ENCODE measurements around the gene NETO2. TPM values are rescaled to one million over a fixed set of nuclear protein-coding genes. Genes with fewer than 3 reads are reported as not detected.

The NETO2 gene
- total and polyA plus RNA-seq, 2 experiments from 2014 or later: 7.8 to 15.2 TPM

GRCh38 chr16:47132308-47132707 lies 11.4 kb downstream of the NETO2 start:
- H3K9me3 ChIP-seq (ENCODE audit: low read depth): no peaks in the 10 kb centered on the region
- no peak overlapping the region for H3K4me2 ChIP-seq
- H3K27ac ChIP-seq: no peak overlapping the region
- H4K20me1 ChIP-seq (ENCODE audit: insufficient read depth, poor library complexity, severe bottlenecking): no peaks in the 10 kb centered on the region
- no peaks in the 10 kb centered on the region for H3K9me2 ChIP-seq (replicated peaks; ENCODE audit: insufficient read depth)
- TF ChIP-seq CTCF (IDR thresholded peaks at IDR 0.05; ENCODE audit: poor library complexity) (peak; percentile 14), EZH2 (IDR thresholded peaks at IDR 0.05; ENCODE audit: borderline replicate concordance) (no peak), EZH2phosphoT487 (IDR thresholded peaks at IDR 0.05; ENCODE audit: low read depth, severe bottlenecking, unreplicated experiment) (no peak)
- no peak for DNase-seq (ENCODE audit: low spot score)
- H2AFZ ChIP-seq: no peak overlapping the region
- H3K36me3 ChIP-seq (replicated peaks; ENCODE audit: insufficient read depth, low read depth): no peaks in the 10 kb centered on the region
- no peak overlapping the region for H3K4me3 ChIP-seq
- no peaks in the 10 kb centered on the region for H3K79me2 ChIP-seq
- H3K27me3 ChIP-seq: no peaks in the 10 kb centered on the region
- no peaks in the 10 kb centered on the region for H3K4me1 ChIP-seq (ENCODE audit: insufficient read depth)

GRCh38 chr16:47129755-47130435 lies 13.8 kb downstream of the NETO2 start:
- Histone ChIP-seq H3K4me3 (no peak overlapping the region), H3K4me2 (no peak overlapping the region), H2AFZ (no peak overlapping the region), H3K27ac (no peak overlapping the region), H4K20me1 (ENCODE audit: insufficient read depth, poor library complexity, severe bottlenecking) (no peaks in the 10 kb centered on the region), H3K4me1 (ENCODE audit: insufficient read depth) (no peaks in the 10 kb centered on the region), H3K36me3 (replicated peaks; ENCODE audit: insufficient read depth, low read depth) (no peaks in the 10 kb centered on the region), H3K9me2 (replicated peaks; ENCODE audit: insufficient read depth) (no peaks in the 10 kb centered on the region), H3K9me3 (ENCODE audit: low read depth) (no peaks in the 10 kb centered on the region), H3K27me3 (no peaks in the 10 kb centered on the region), H3K79me2 (no peaks in the 10 kb centered on the region)
- no peak for TF ChIP-seq EZH2 (IDR thresholded peaks at IDR 0.05; ENCODE audit: borderline replicate concordance)
- no peak for TF ChIP-seq EZH2phosphoT487 (IDR thresholded peaks at IDR 0.05; ENCODE audit: low read depth, severe bottlenecking, unreplicated experiment)
- TF ChIP-seq CTCF (IDR thresholded peaks at IDR 0.05; ENCODE audit: poor library complexity): no peak
- WGBS (ENCODE audit: low lambda C conversion rate, missing lambda C conversion rate): 58% methylated on average over 7 of the region's 7 CpGs
- no peak for DNase-seq (ENCODE audit: low spot score)

- Histone ChIP-seq H3K27ac (no peak overlapping the region), H2AFZ (no peak overlapping the region), H3K79me2 (no peaks in the 10 kb centered on the region), H3K4me1 (ENCODE audit: insufficient read depth) (no peaks in the 10 kb centered on the region), H3K4me2 (no peak overlapping the region), H4K20me1 (ENCODE audit: insufficient read depth, poor library complexity, severe bottlenecking) (no peaks in the 10 kb centered on the region), H3K36me3 (replicated peaks; ENCODE audit: insufficient read depth, low read depth) (no peaks in the 10 kb centered on the region), H3K4me3 (no peak overlapping the region), H3K9me3 (ENCODE audit: low read depth) (no peaks in the 10 kb centered on the region), H3K27me3 (no peaks in the 10 kb centered on the region), H3K9me2 (replicated peaks; ENCODE audit: insufficient read depth) (no peaks in the 10 kb centered on the region)
- TF ChIP-seq EZH2phosphoT487 (IDR thresholded peaks at IDR 0.05; ENCODE audit: low read depth, severe bottlenecking, unreplicated experiment): no peak
- no peak for TF ChIP-seq EZH2 (IDR thresholded peaks at IDR 0.05; ENCODE audit: borderline replicate concordance)
- TF ChIP-seq CTCF (IDR thresholded peaks at IDR 0.05; ENCODE audit: poor library complexity): no peak
- DNase-seq (ENCODE audit: low spot score): no peak
- WGBS (ENCODE audit: low lambda C conversion rate, missing lambda C conversion rate): 87% methylated on average over 3 of the region's 3 CpGs
These were observed 16.2 kb downstream of the NETO2 start for GRCh38 chr16:47127541-47127940.
